Stimulated activated CD4-positive, alpha-beta T cell treated with anti-CD3 and anti-CD28 coated beads, Interleukin-15, amount 100 ng/mL, for 24 hours (primary cell): ENCODE measurements around the gene KLLN.
"Not testable (repeated sequence)": the region's sequence is repeated elsewhere in the genome, so short reads cannot be mapped to it uniquely, and the experiment has no call there.

Experiments used
- DNase-seq: peaks from one replicate; pipeline ENCODE4 v3.0.0-alpha.2; 2020

Gene KLLN

DNA sequence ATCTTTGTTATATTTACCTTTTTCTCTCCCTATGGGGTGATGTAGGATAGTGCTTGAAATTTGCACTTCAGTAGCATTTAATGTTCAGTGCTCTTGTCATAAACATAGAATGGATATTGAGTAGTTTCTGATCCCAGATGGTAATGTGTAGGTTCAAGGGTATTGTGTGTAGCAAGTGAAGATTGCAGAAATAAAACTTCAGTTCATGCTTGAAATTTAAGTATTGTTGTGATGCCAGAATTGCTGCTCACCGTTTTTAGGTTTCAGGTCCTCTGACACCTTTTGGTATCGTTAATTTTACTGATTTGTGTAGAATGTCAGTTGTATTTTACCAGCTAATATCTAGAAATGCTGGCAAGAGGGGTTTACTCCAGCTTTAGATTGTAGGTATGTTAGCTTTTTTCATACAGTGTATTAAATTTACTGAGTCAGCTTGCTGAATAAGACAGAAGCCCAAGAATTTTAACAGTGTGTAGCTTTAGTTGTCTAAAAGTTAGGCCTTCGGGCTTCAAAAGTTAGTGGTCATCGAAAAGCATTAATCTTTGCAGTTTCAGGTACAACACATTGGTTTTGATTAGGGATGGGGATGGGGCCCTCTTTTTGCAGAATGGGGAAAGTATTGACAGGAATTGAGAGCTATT, 2.0 kb upstream of the KLLN start:
- DNase-seq: no peak

DNA sequence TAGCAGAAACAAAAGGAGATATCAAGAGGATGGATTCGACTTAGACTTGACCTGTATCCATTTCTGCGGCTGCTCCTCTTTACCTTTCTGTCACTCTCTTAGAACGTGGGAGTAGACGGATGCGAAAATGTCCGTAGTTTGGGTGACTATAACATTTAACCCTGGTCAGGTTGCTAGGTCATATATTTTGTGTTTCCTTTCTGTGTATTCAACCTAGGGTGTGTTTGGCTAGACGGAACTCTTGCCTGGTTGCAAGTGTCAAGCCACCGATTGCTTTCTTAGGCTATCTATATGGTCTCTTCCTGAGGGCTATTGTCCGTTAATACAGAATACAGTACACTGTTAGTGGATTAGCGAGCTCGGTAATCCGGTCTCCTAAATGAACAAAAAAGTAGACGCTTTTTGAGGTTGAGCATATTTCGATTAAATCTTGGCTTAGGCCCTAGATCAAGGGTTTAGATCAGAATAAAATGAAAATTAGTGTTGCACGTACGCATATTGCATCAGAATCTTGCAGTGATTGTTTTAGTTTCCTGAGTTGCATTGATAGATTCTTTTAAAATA, 1.2 kb upstream of the KLLN start:
- DNase-seq: no peak

DNA sequence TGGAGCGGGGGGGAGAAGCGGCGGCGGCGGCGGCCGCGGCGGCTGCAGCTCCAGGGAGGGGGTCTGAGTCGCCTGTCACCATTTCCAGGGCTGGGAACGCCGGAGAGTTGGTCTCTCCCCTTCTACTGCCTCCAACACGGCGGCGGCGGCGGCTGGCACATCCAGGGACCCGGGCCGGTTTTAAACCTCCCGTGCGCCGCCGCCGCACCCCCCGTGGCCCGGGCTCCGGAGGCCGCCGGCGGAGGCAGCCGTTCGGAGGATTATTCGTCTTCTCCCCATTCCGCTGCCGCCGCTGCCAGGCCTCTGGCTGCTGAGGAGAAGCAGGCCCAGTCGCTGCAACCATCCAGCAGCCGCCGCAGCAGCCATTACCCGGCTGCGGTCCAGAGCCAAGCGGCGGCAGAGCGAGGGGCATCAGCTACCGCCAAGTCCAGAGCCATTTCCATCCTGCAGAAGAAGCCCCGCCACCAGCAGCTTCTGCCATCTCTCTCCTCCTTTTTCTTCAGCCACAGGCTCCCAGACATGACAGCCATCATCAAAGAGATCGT, 690 bp upstream of the KLLN start:
- peak; percentile 42 for DNase-seq

DNA sequence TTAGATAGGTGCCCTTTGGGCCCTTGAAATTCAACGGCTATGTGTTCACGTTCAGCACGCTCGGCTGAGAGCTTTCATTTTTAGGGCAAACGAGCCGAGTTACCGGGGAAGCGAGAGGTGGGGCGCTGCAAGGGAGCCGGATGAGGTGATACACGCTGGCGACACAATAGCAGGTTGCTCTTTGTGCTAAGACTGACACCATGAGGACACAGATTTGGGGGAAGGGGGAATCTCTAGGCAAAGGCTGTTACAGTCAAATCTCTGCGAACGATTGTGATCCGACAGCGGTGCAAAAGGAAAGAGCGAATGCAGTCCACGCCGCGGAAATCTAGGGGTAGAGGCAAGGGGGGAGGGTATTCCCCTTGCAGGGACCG, 667 bp downstream of the KLLN start:
- DNase-seq: peak; percentile 71

DNA sequence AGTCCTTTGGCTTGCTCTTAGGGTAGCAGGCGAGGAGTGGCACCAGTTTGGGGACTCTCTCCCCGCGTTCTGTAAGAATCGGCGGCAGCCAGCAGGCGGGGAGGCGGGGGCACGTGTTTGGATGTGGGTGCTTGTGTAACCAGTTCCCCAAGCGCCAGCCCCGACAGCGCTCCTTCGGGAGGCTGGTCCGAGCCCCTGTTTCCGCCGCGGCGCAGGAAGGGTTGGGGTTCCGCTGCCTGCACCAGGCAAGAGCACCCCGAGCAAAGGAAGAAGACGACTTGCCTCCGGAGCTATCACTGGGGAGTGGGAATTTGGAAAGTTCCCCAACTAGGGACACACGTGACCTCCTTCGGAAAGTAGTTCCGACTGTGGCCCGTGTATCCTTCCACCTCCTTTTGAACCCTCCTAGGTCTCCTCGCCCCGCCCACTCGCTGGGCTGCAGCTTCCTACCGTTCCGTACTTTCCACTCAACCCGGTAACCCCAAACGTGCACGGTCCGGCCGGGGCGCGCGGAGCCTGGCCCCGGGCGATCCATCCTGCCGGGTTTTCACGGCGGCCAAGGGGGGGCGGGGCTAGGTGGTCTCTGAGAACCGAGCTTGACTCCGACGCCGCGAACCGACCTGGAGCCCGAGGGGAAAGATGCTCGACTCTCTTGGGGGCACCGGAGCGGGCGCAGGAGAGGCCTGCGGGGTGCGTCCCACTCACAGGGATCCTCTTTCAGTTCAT, 1.2 kb downstream of the KLLN start:
- peak; percentile 95 for DNase-seq

DNA sequence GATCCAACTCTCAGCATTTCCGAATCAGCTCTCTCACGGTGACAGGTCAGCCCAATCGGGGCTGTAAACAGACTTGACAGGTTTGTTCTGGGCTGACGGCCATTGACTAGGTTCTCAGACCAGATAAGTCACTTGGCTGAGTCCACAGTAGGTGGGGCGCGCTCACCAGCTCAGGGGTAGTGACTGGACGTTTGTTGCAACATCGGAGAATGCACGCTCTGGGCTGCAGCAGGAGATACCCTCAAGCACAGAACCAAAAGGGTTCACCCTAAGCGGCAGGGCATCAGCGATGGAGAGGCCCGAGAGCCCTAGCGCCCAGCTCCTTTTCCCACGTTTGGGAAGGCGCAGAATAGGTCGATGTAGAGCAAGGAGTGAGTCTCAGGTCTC, 1.8 kb downstream of the KLLN start:
- DNase-seq: peak; percentile 36

DNA sequence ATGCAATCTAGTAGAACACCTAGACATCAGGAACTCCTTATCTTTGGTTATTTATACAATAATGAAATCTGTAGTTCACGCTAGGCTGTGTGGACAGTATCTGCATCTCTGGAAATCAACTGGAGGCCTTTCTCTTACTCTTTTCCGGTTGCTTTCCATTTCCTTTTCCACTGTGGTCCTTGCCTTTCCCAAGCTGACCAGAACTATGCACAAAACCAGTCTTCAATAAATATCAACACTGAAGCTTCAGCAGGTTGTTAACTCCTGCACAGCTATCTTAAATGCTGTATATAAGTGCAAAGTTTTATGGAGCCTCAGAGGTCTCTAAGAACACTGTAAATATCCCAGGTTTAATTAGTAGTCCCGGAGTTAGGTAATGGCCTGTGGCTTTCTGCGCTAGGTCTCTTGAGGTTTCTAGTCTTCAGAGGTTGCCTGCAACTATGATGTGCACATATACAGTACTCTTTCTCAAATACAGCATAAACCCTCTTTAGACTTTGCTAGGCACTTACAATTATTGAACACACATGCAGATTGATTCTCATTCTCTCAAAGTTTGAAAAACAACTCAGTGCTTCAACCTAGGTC, 2.4 kb downstream of the KLLN start:
- no peak for DNase-seq

DNA sequence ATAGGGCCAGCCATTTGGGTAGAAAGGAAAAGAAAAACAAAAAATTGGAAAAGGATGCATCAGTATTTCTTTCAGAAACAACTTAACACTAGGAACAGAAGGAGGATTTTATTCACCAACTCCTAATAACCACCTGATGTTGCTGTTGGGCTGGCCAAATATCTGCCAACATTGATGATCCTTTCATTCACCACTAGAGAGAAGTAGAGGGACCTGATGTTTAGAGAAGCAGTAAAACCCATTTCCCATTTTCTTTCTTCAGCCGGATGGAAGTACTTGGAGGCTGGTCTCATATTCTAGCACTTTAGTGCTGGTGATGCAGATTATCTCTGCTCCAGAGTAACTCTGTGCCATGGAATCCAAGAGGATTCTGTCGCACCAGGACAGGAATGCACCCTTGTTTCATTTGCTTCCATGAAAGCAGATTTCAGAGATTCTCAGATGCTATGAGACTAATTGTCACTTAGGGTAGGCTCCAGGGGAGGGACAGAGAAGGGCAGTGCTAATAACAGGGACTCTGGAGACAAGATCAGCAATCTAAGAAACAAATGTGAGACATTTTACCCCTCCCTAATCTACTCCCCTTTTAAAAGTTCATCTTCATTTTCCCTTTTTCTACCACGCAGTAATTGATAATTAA, 3.1 kb downstream of the KLLN start:
- DNase-seq: no peak

DNA sequence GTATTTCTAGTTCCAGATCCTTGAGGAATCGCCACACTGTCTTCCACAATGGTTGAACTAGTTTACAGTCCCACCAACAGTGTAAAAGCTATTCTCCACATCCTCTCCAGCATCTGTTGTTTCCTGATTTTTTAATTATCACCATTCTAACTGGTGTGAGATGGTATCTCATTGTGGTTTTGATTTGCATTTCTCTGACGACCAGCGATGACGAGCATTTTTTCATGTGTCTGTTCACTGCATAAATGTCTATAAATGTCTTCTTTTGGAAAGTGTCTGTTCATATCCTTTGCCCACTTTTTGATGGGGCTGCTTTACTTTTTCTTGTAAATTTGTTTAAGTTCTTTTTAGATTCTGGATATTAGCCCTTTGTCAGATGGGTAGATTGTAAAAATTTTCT, 7.7 kb downstream of the KLLN start:
- DNase-seq: not testable (repeated sequence)

DNA sequence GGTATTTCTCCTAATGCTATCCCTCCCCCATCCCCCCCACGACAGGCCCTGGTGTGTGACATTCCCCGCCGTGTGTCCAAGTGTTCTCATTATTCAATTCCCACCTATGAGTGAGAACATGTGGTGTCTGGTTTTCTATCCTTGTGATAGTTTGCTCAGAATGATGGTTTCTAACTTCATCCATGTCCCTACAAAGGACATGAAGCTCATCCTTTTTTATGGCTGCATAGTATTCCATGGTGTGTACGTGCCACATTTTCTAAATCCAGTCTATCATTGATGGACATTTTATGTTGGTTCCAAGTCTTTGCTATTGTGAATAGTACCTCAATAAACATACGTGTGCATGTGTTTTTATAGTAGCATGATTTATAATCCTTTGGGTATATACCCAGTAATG, 8.1 kb downstream of the KLLN start:
- not testable (repeated sequence) for DNase-seq

DNA sequence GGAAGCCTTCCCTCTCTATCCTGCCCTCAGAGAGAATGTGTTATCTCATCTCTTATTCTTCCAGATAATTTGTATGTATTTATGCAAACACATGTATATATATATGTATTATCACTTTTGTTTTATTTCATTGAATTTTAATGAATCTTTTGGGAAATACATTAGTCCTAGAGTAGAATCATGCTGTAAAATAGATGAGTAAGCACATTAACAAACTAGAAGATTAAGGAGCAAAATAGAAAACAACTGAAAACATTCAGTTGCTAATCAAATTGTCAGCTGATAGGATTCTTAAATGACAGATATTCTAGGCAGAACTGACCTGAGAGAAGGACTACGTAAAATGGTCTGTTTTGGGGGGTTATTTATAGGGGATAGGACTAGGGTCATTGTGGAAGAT, 11.2 kb downstream of the KLLN start:
- no peak for DNase-seq

DNA sequence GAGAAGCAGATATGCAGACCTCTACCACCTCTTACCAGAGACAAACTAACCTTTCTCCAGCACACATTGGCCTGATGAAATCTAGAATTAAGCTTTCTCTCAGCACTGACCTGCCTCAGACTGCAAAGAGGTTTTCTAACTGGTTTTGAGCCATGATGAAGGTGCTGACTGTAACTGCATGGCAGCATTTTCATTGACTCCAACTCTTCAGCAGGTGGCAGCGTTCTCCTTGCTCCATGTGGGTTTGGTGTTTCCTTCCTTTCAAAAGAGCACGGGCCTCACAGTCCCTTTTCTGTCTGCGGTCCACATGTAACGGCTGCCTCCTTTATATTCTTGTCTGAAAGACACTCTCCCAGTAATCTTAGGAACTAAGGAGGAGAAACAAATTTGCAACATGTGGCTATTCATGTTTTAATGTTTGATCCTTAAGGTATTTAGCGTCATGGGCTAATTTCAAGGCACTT, 12.6 kb downstream of the KLLN start:
- DNase-seq: peak; percentile 54

DNA sequence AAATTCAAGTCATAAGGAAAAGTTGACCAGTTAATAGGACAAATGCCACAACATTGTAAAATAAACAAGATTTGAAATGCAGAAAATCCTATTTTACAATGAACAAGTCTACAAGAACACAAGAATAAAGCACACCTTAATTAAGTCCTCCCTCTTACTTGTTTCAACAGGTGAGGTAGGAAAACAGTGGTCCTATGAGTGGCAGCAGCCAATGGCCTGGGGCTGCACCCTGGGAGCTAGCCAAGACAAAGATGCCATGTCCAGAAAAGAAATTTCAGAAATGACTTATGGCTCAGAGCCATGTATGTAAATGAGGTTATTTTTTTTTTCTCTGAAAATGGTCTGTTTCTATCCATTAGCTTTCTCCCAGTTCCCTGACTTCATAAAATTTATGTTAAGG, 14.3 kb downstream of the KLLN start:
- no peak for DNase-seq

DNA sequence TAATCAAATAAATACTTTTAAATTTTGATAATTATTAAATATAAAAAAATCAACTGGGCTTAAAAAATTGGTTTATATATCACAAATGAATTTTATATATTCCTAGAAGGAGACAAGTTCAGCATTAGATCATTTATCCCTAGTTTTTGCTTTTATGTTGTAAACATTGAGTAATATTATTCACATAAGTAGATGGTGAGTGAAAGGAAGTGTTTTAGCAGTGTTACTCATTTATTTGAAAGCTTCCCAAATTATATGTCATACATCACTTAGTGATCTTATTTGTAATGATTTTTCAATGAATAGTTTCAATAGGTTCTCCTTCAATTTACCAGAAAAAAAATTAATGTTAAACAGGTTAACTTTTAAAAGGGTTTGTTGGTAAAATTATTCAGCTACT, 15.8 kb downstream of the KLLN start:
- DNase-seq: no peak

DNA sequence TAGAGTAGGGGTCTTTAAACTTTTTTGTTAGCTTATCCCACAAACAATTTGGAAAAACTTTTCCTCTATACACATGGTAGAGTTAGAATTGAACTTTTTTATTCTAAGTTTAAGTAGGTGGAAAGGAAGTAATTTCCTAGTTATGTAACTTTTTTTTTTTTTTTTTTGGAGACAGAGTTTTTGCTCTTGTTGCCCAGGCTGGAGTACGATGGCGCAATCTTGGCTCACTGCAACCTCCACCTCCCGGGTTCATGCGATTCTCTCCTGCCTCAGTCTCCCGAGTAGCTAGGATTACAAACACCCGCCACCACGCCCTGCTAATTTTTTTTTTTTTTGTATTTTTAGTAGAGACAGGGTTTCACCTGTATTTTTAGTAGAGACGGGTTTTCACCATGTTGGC, 16.6 kb downstream of the KLLN start:
- not testable (repeated sequence) for DNase-seq

DNA sequence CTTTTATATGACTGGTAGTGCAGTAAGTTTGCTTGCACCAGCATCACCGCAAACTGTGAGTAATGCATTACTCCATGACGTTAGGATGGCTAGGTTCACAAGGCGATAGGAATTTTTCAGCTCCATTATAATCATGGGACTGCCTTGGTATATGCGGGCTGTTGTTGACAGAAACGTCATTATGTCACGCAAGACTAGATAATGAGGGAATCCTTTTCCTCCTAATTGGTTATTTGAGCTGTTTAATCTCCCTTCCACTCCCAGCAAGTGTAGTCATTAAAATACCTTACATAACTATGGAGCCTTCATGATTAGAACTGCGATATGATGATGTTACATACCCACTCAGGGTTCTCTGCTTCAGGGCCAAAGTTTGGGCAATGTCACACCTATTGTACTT, 17.3 kb downstream of the KLLN start:
- DNase-seq: no peak

DNA sequence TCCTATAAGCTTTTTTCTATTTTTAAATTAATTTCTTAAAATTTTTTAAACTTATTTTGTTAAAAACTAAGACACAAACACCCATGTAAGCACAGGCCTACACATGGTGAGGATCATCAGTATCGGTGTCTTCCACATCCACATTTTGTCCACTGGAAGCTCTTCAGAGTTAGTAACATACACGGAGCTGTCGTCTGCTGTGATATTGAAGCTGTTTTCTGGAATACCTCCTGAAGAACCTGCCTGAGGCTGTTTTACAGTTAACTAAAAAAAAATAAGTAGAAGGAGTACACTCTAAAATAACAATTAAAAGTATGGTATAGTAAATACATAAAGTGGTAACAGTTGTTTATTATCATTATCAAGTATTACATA, 17.7 kb downstream of the KLLN start:
- no peak for DNase-seq

DNA sequence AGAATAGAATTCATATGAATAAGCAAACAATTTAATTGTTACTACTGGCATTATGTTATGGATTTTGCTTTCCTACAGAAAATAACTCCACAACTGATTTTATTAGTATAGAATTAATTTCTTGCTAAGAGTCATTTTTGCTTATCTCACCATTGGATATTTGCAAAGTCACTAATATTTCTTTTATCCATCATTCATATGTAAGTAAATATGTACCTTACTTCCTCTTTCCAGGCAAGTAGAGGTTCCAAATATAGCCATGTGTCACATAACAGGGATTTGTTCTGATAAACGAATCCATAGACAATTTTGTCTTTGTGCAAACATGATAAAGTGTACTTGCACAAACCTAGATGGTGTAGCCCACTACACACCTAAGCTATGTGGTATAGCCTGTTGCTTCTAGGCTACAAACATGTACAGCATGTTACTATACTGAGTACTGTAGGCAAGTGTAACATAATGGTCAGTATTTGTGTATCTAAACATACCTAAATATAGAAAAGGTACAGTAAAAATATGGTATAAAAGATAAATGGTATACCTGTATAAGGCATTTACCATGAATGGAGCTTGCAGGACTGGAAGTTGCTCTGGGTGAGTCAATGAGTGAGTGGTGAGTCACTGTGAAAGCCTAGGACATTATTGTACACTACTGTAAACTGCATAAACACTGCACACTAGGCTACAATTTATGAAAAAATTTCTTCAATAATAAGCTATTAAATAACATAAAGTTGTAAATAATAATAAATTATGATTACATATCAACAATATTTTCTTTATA, 18.3 kb downstream of the KLLN start:
- DNase-seq: no peak

DNA sequence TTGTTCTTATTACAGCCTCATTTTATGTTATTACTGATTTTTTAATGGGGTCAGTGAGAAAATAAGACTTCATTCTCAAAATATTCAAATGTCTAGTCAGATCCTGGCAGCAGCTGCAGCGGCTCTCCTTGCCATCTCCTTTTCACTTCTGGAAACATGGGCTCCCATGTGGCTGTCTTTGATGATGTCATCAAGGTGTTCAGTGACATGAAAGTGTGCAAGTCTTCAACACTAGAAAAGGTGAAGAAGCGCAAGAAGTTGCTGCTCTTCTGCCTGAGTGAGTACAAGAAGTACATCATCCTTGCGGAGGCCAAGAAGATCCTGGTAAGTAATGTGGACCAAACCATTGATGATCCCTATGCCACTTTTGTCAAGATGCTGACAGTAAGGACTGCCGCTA, 19.6 kb downstream of the KLLN start:
- no peak for DNase-seq

DNA sequence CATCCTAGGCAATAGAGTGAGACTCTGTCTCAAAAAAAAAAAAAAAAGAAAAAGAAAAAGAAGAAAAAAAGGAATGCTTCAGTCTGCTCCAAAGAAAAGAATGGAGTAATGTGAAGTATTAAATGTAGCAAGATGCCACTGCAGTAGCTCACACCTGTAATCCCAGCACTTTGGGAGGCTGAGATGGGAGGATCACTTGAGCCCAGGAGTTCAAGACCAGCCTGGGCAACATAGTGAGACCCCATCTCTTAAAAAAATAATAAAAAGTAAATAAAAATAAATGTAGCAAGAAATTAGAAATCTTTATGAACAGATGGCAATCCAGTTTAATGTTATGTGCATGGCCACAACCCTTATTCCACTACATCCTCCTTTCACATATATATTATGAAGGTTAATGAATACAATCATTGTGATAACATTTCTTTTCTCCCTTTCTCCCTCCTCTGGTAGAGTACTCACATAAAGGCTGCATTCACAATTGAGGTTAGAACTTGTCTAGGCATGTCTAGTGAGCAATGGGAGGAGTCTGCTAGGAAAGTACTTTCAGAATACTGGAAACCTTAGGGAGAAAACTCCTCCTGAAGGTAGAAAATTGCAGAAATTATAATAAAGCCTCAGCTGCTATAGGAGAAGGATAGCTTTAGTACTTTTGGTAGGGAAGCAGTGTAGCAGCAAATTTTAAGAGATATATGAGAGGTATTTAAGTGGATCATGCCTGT, 20.4 kb downstream of the KLLN start:
- DNase-seq: no peak

DNA sequence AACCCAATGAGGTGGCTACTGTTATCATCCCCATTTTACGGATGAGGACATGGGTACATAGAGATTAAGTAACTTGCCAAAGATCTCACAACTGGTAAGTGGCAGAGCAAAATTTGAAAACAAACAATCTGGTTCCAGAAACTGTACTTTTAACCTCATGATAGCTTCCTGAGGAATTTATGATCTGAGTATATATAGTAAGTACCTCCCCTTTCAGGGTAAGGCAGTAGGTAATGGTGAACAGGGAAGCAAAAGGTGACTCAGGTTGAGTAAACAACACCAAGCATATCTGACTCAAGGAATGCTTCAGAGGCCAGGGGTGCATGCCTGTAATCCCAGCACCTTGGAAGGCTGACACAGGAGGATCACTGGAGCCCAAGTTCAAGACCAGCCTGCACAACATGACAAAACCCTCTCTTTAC, 21.1 kb downstream of the KLLN start:
- DNase-seq: no peak

DNA sequence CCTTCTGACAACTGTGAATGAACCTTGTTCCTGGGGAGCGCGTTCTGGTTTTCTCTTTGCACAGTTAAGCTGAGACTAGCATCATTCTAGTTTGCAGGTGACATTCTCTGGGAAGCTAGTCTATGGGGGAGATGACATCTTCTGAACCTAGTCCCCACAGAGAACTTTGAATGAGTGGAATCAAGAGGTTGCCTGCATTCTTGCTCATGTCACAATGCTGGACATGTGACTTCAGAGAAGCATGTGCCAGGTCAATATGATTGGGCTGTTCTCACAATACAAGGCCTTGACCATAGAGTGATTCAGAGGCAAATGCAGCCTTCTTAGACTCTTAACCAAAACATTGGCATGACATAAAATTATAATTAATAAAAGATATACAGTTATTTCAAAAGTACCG, 22.1 kb downstream of the KLLN start:
- DNase-seq: no peak
